ENCODE data around the gene CATSPER3.

- TF ChIP-seq CTCF (IDR thresholded peaks at IDR 0.05; ENCODE audit: insufficient read depth, low read depth, low read length) (no peak), EZH2 (IDR thresholded peaks at IDR 0.05; ENCODE audit: insufficient read depth, low read length) (no peak)
These were observed 77.8 kb downstream of the CATSPER3 start for GRCh38 chr5:135045488-135045887.

Measured in astrocyte (in vitro differentiated cells and primary cell).